H1 (cell line): Measurements from ENCODE around the gene CHTF8. TPM values are rescaled to one million over a fixed set of nuclear protein-coding genes. Genes with fewer than 3 reads are reported as not detected.

Source experiments
- EP300 ChIP-seq, 2 experiments: IDR thresholded peaks; 1 replicate in 1 of 2; 2 replicates in 1 of 2; pipeline ENCODE4 v1.6.1; 2011 to 2012; ENCODE audit warnings: low read depth in 2 of 2, low read length in 2 of 2, mild to moderate bottlenecking in 2 of 2, borderline replicate concordance in 1 of 2, inconsistent platforms in 1 of 2, moderate library complexity in 1 of 2
- RBBP5 ChIP-seq: IDR thresholded peaks from 2 replicates; pipeline ENCODE4 v1.7.1; 2012; ENCODE audit warnings: low read depth, mild to moderate bottlenecking, inconsistent platforms, low read length, moderate library complexity, borderline replicate concordance
- SAP30 ChIP-seq: fragments of 300-600 bp; sonication (generic); IDR thresholded peaks from 2 replicates; pipeline ENCODE4 v1.7.1; 2012; ENCODE audit warnings: low read length, moderate library complexity, mild to moderate bottlenecking, inconsistent platforms; ENCODE audit not compliant: insufficient read depth, insufficient replicate concordance
- SP2 ChIP-seq: IDR thresholded peaks from 2 replicates; pipeline ENCODE4 v1.6.1; 2012; ENCODE audit warnings: mild to moderate bottlenecking, low read length, inconsistent platforms
- TCF12 ChIP-seq: IDR thresholded peaks from 2 replicates; pipeline ENCODE4 v1.6.1; 2011; ENCODE audit warnings: low read depth, mild to moderate bottlenecking, low read length
- YY1 ChIP-seq: IDR thresholded peaks from 2 replicates; pipeline ENCODE4 v1.6.1; 2011; ENCODE audit warnings: low read depth, mild to moderate bottlenecking, low read length
- polyA plus RNA-seq, 7 experiments: library from polyadenylated mRNA; depleted of rRNA in 3 of 7; stranded (reverse) in 5 of 7; unstranded in 2 of 7; fragments of >200 nt in 5 of 7; fragments of 200-250 nt in 2 of 7; gene quantifications; 1 replicate in 5 of 7; 2 replicates in 1 of 7; 4 replicates in 1 of 7; pipeline versions ENCODE4 v1.2.1 to v1.2.3, GENCODE V29; 2011 to 2013; ENCODE audit warnings: missing spikeins in 2 of 7, mixed read lengths in 2 of 7
- total RNA-seq: library from RNA; stranded (reverse); fragmentation: NEBNext Ultra II Directional; extraction: Animal tissue kit (Norgen Biotek cat#: 25700); gene quantifications from 2 replicates; pipeline ENCODE4 v1.2.1, GENCODE V29; 2021

The CHTF8 gene
- total and polyA plus RNA-seq, 2 of the 8 experiments (the other 6 are each of a cell fraction or from before 2014, with no cell fraction given): 114 to 138 TPM

DNA sequence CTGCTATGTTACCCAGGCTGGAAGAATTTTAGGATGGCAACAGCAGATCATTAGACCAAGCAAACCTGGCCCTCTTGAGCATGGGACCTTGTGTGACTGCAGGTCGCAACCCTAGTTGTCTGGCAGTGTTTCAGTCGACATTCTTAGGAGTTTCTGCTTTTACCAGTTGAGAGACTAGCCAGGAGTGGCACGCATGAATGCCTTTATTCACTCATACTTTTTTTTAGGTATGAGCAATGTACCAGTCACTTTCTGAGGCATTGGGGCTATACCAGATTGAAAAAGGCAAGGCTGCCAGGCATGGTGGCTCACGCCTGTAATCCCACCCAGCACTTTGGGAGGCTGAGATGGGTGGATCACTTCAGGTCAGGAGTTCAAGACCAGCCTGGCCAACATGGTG lies 55.1 kb downstream of the CHTF8 start (continued):
- TF ChIP-seq RBBP5 (no peak), SP2 (no peak), SAP30 (no peak), TCF12 (no peak), EP300 (IDR thresholded peaks at IDR 0.05; ENCODE audit: borderline replicate concordance in 1 of 2, low read depth in 2 of 2, low read length in 2 of 2) (no peak), YY1 (no peak)
